KMS-11 (cell line): ENCODE data around the gene EYA3.

Source experiments
- H2AFZ ChIP-seq: fragments of 200-600 bp; sonication (generic); 2 replicates; pipeline ENCODE4 v1.6.1; 2016; ENCODE audit warnings: antibody characterized with exemption, mixed run types, low read depth
- H3K27ac ChIP-seq: fragments of 200-600 bp; sonication (generic); 2 replicates; pipeline ENCODE4 v1.6.1; 2016; ENCODE audit warnings: mild to moderate bottlenecking, mixed run types
- H3K27me3 ChIP-seq: fragments of 200-600 bp; sonication (generic); 2 replicates; pipeline ENCODE4 v1.6.1; 2017; ENCODE audit warnings: mild to moderate bottlenecking, low read depth, mixed run types, moderate library complexity; ENCODE audit not compliant: insufficient read depth
- H3K36me3 ChIP-seq: fragments of 200-600 bp; sonication (generic); 2 replicates; pipeline ENCODE4 v1.6.1; 2017; ENCODE audit warnings: mild to moderate bottlenecking, mixed run types; ENCODE audit not compliant: insufficient read depth
- H3K4me1 ChIP-seq: fragments of 200-600 bp; sonication (generic); 2 replicates; pipeline ENCODE4 v1.6.1; 2016; ENCODE audit warnings: mild to moderate bottlenecking, low read depth, mixed run types; ENCODE audit not compliant: poor library complexity, severe bottlenecking
- H3K4me2 ChIP-seq: fragments of 200-600 bp; sonication (generic); 2 replicates; pipeline ENCODE4 v1.7.0; 2016; ENCODE audit warnings: mild to moderate bottlenecking, mixed run types
- H3K4me3 ChIP-seq: fragments of 200-600 bp; sonication (generic); IDR thresholded peaks from 2 replicates; pipeline ENCODE4 v1.6.1; 2017; ENCODE audit warnings: low read depth, low read length, mixed read lengths; ENCODE audit not compliant: insufficient read depth
- H3K79me2 ChIP-seq: fragments of 200-600 bp; sonication (generic); 2 replicates; pipeline ENCODE4 v1.6.1; 2016; ENCODE audit warnings: low read depth, mixed run types; ENCODE audit not compliant: insufficient read depth
- H3K9ac ChIP-seq: fragments of 200-600 bp; sonication (generic); 2 replicates; pipeline ENCODE4 v1.6.1; 2016; ENCODE audit warnings: mild to moderate bottlenecking, mixed run types
- H4K20me1 ChIP-seq: fragments of 200-600 bp; sonication (generic); 2 replicates; pipeline ENCODE4 v1.6.1; 2016; ENCODE audit warnings: mild to moderate bottlenecking, mixed run types; ENCODE audit not compliant: insufficient read depth
- CTCF ChIP-seq: fragments of 200-600 bp; sonication (generic); conservative IDR thresholded peaks from 2 replicates; pipeline ENCODE4 v1.6.1; 2017; ENCODE audit warnings: low read depth, mild to moderate bottlenecking, antibody characterized with exemption, low read length, moderate library complexity, mixed read lengths

EYA3 gene

GRCh38 chr1:27974417-27974781 is 114.0 kb downstream of the EYA3 start:
- no peak for TF ChIP-seq CTCF

DNA sequence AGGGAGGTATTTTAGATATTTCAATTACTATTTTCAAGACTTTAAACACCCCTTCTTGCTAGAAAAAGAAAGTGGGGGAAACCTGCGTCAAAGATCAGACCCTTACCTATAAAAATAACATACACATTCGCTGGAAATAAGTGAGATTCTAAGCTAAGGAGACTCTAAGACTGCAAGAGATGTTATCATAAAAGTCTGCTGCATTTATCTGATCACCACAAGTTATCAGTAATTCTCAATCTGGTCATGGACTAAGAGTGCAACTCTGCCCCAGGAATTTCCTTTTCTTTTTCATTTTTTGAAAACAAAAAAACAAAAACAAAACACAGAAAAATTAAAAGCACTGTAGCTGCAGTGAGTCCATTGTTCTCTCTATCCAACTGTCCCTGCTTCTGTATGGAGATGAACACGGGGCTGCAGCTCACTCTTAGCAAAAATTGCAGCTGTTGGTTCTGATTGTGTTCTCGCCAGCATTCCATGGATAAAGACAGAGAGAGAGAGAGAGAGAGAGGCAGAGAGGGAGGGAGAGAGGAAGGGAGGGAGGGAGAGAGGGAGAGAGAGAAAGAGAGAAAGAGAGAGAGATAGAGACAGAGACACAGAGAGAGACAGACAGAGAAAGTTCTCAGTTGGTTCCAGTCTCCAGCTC is 114.5 kb downstream of the EYA3 start:
- no peak overlapping the region for H3K27ac ChIP-seq
- H4K20me1 ChIP-seq = no peaks in the 10 kb centered on the region
- no peaks in the 10 kb centered on the region for H3K27me3 ChIP-seq
- H3K4me1 ChIP-seq = no peaks in the 10 kb centered on the region
- H3K36me3 ChIP-seq = no peaks in the 10 kb centered on the region
- H3K79me2 ChIP-seq = no peaks in the 10 kb centered on the region
- no peak overlapping the region for H2AFZ ChIP-seq
- no peak overlapping the region for H3K9ac ChIP-seq
- H3K4me2 ChIP-seq = no peak overlapping the region
- no peak for TF ChIP-seq CTCF
- H3K4me3 ChIP-seq = no peak overlapping the region

More at GRCh38 chr1:27974417-27974781, 114.0 kb downstream of the EYA3 start:
- Histone ChIP-seq H3K4me3 (no peak overlapping the region), H3K27me3 (no peaks in the 10 kb centered on the region), H2AFZ (no peak overlapping the region), H3K27ac (no peak overlapping the region), H3K79me2 (no peaks in the 10 kb centered on the region), H3K4me1 (no peaks in the 10 kb centered on the region), H3K9ac (no peak overlapping the region), H3K36me3 (no peaks in the 10 kb centered on the region), H3K4me2 (no peak overlapping the region), H4K20me1 (no peaks in the 10 kb centered on the region)

- Histone ChIP-seq H3K4me3 (no peak overlapping the region), H3K4me1 (no peaks in the 10 kb centered on the region), H2AFZ (no peak overlapping the region), H3K4me2 (no peak overlapping the region), H3K79me2 (no peaks in the 10 kb centered on the region), H3K27ac (no peak overlapping the region), H4K20me1 (no peaks in the 10 kb centered on the region), H3K36me3 (no peaks in the 10 kb centered on the region), H3K9ac (no peak overlapping the region), H3K27me3 (no peaks in the 10 kb centered on the region)
- no peak for TF ChIP-seq CTCF
These were observed 116.3 kb downstream of the EYA3 start for GRCh38 chr1:27972141-27972540.

GRCh38 chr1:27971674-27972073 is 116.7 kb downstream of the EYA3 start:
- H3K79me2 ChIP-seq = no peaks in the 10 kb centered on the region
- TF ChIP-seq CTCF = no peak
- no peak overlapping the region for H3K9ac ChIP-seq
- no peak overlapping the region for H2AFZ ChIP-seq
- H3K36me3 ChIP-seq = no peaks in the 10 kb centered on the region
- no peak overlapping the region for H3K4me2 ChIP-seq
- no peaks in the 10 kb centered on the region for H3K27me3 ChIP-seq
- H3K4me3 ChIP-seq = no peak overlapping the region
- no peaks in the 10 kb centered on the region for H3K4me1 ChIP-seq
- no peaks in the 10 kb centered on the region for H4K20me1 ChIP-seq
- no peak overlapping the region for H3K27ac ChIP-seq
